ENCODE data around the gene SUPV3L1.
A peak's percentile ranks its signal among the peaks of the same experiment; 100 is the strongest.

Gene SUPV3L1

DNA sequence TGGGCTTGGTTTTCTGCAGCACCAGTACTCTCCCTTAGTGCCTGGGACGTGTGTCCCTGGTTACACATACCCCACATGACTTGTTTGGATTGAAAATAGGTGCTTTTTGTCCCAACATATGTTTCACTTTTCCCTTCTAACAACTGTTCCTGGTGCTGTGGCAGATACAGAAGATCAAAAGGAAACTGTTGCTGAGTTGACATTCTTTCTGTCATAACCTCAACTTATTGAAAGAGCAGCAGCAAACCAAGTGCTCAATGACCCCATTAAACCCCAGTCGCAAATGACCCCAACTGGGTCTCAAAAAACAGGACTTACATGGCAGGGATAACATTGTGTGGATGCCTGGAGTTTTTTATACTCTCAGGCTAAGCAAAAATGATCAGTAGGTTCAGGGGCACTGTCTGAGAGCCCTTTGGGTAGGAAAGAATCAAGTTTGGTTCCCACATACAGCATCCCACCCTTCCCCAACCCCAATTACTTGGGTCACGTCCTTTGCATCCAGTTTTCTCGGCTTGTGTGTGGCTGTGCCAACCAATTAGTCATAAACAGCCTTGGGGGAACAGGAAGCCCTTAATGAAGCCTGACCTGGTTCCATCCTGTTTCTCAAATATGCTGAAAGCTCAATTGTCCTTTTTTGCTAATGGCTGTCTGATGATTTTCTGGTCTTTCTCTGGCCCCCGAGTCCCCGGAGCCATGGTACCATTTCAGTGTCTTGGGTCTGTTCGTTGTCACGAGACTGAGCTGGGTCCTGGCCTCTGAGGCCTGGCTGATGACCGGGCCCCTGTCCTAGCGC, 45.0 kb downstream of the SUPV3L1 start:
- Histone ChIP-seq H3K4me1 (ENCODE audit: control insufficient read depth in 1 of 2, insufficient read depth in 1 of 2, low read depth in 1 of 2, low read length in 1 of 2) (peaks cover 8% of the 10 kb centered on the region in 2 experiments), H3K9me3 (no peaks in the 10 kb centered on the region), H3K36me3 (no peaks in the 10 kb centered on the region), H3K27ac (no peak overlapping the region), H3K4me3 (ENCODE audit: low read depth in 1 of 2, low read length in 1 of 2) (no peak overlapping the region), H3K27me3 (no peaks in the 10 kb centered on the region)
- TF ChIP-seq, protein P1, sequence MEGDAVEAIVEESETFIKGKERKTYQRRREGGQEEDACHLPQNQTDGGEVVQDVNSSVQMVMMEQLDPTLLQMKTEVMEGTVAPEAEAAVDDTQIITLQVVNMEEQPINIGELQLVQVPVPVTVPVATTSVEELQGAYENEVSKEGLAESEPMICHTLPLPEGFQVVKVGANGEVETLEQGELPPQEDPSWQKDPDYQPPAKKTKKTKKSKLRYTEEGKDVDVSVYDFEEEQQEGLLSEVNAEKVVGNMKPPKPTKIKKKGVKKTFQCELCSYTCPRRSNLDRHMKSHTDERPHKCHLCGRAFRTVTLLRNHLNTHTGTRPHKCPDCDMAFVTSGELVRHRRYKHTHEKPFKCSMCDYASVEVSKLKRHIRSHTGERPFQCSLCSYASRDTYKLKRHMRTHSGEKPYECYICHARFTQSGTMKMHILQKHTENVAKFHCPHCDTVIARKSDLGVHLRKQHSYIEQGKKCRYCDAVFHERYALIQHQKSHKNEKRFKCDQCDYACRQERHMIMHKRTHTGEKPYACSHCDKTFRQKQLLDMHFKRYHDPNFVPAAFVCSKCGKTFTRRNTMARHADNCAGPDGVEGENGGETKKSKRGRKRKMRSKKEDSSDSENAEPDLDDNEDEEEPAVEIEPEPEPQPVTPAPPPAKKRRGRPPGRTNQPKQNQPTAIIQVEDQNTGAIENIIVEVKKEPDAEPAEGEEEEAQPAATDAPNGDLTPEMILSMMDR (IDR thresholded peaks at IDR 0.05): no peak

- Histone ChIP-seq H3K36me3 (no peaks in the 10 kb centered on the region), H3K4me1 (ENCODE audit: control insufficient read depth in 1 of 2, insufficient read depth in 1 of 2, low read depth in 1 of 2, low read length in 1 of 2) (peaks cover 8% of the 10 kb centered on the region in 2 experiments), H3K27me3 (no peaks in the 10 kb centered on the region), H3K4me3 (ENCODE audit: low read depth in 1 of 2, low read length in 1 of 2) (no peak overlapping the region), H3K9me3 (no peaks in the 10 kb centered on the region), H3K27ac (no peak overlapping the region)
- TF ChIP-seq, protein P1 (IDR thresholded peaks at IDR 0.05): no peak
These were observed 45.6 kb downstream of the SUPV3L1 start for GRCh38 chr10:69225681-69226080.

DNA sequence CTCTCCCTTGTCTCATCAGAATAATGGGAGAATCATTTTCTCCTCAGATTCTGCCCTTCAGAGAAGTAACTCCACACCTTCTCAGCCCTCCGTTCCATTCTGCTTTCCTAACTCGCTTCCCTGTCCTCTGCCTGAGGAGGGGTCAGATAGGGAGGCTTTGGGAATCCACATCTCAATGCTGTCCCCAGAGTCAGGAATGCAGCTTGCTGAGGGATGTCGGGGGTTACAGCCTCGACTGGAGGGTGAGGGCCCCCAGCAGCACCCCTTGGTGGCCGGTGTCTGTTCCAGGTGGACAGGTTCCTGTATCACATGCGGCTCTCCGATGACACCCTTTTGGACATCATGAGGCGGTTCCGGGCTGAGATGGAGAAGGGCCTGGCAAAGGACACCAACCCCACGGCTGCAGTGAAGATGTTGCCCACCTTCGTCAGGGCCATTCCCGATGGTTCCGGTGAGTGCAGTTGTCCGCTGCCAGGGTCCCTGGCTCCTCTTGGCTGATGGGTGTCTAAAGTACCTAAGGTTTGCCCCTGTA, 47.0 kb downstream of the SUPV3L1 start:
- H3K27ac ChIP-seq: no peak overlapping the region
- H3K4me1 ChIP-seq (ENCODE audit: control insufficient read depth in 1 of 2, insufficient read depth in 1 of 2, low read depth in 1 of 2, low read length in 1 of 2): peaks cover 8% of the 10 kb centered on the region in 2 experiments
- H3K36me3 ChIP-seq: no peaks in the 10 kb centered on the region
- H3K4me3 ChIP-seq (ENCODE audit: low read depth in 1 of 2, low read length in 1 of 2): no peak overlapping the region
- TF ChIP-seq, protein P1 (IDR thresholded peaks at IDR 0.05): no peak
- H3K27me3 ChIP-seq: no peaks in the 10 kb centered on the region
- no peaks in the 10 kb centered on the region for H3K9me3 ChIP-seq

GRCh38 chr10:69228151-69228550, 48.1 kb downstream of the SUPV3L1 start:
- Histone ChIP-seq H3K27ac (no peak overlapping the region), H3K27me3 (no peaks in the 10 kb centered on the region), H3K9me3 (no peaks in the 10 kb centered on the region), H3K36me3 (no peaks in the 10 kb centered on the region), H3K4me3 (ENCODE audit: low read depth in 1 of 2, low read length in 1 of 2) (no peak overlapping the region), H3K4me1 (ENCODE audit: control insufficient read depth in 1 of 2, insufficient read depth in 1 of 2, low read depth in 1 of 2, low read length in 1 of 2) (peaks cover 8% of the 10 kb centered on the region in 2 experiments)
- TF ChIP-seq, protein P1 (IDR thresholded peaks at IDR 0.05): no peak

DNA sequence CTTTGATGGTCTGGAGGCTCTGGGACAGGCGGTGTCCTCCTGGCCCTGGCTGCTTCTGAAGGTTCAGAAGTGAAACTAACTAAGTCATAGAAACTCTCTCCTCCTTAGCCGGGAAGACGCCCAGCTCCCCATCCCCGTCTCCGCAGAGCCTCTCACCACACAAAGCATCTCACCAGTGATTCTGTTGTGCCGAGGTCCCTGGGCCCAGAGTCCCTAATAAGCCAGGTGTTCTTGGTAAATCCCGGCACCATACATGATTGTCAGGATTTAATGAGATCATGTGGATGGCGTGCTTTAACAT, 49.5 kb downstream of the SUPV3L1 start:
- no peaks in the 10 kb centered on the region for H3K36me3 ChIP-seq
- H3K27me3 ChIP-seq: no peaks in the 10 kb centered on the region
- TF ChIP-seq, protein P1 (IDR thresholded peaks at IDR 0.05): no peak
- peaks cover 8% of the 10 kb centered on the region in 2 experiments for H3K4me1 ChIP-seq (ENCODE audit: control insufficient read depth in 1 of 2, insufficient read depth in 1 of 2, low read depth in 1 of 2, low read length in 1 of 2)
- H3K9me3 ChIP-seq: no peaks in the 10 kb centered on the region
- peak overlapping the region in 1 of 2 experiments; percentile 34 for H3K4me3 ChIP-seq (ENCODE audit: low read depth in 1 of 2, low read length in 1 of 2)
- H3K27ac ChIP-seq: no peak overlapping the region
